GM18498 (cell line): ENCODE data around the gene LRRC56.
"Not testable (repeated sequence)": the region's sequence is repeated elsewhere in the genome, so short reads cannot be mapped to it uniquely, and the experiment has no call there.

Experiments
- ATAC-seq: cut with Tn5 transposase; IDR thresholded peaks from one replicate; pipeline ENCODE4 v1.9.1; 2021; ENCODE audit warnings: mild to moderate bottlenecking, moderate library complexity; ENCODE audit not compliant: unreplicated experiment

Gene LRRC56

GRCh38 chr11:571802-572185 is 34.5 kb downstream of the LRRC56 start:
- no peak for ATAC-seq

- ATAC-seq: no peak
Observed at GRCh38 chr11:573146-573759, 35.9 kb downstream of the LRRC56 start.

GRCh38 chr11:574031-574570 is 36.8 kb downstream of the LRRC56 start:
- ATAC-seq: not testable (repeated sequence)

DNA sequence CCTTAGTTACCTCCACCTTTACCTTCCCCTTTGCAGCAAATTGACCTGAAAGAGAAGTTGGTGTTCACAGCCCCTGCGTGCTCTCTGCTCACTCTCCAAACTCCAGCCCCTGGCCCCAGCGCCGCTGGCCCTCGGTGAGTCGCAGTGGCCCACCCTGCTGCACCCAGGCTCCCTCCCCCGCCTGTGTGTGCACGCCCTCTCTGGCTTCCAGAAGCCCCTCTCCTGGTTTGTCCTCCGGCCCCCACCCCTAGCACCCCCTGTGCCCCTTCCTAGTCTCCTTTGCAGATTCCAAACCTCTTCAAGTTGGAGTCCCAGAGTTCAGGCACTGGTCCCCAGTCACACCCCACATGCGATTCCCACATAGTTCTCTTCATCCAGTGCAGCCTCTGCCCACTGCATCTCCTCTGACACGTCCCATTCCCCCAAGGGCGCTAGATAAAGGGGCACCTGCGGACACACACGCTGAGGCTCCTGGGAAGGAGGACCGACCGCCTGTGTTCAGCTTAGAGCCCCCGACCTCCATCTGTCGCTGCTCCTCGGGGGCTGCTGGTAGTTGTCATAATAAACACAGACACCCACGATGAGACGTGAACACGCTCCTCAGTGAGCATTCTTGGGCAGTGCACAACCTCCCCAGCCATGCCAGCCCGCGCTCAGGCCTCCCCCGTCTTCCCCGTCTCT is 37.4 kb downstream of the LRRC56 start:
- ATAC-seq: no peak

DNA sequence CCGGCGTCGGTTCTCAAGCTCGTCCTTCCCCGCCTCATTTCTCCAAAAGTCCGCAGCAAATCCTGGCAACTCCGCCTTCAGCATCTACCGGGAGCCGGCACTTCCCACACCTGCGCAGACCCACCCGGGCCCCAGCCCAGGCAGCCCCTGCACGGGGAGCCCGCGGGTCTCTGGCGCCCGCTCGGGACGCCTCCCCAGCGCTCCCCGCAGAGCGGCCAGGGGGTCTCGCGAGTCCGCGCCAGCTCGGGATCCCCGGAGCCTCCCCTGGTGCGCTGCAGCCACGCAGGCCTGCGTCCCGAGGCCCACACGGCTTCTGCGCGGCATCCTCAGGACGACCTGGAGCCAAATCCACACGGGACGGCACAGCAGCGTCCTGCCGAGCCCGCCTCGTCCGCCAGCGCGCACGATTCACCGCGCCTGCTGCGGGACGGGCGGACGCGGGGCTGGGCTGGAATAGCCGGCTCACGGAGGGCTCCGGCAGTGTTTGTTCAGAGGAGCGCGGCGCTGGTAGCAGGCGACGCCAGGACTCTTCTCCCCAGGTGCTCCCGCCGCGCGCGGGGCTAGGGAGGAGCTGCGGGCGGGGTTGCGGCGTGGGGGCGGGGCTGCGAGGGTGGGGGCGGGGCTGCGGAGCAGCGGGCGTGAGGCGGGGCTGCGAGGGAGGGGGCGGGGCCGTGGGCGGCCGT is 38.1 kb downstream of the LRRC56 start:
- ATAC-seq: peak; percentile 40

DNA sequence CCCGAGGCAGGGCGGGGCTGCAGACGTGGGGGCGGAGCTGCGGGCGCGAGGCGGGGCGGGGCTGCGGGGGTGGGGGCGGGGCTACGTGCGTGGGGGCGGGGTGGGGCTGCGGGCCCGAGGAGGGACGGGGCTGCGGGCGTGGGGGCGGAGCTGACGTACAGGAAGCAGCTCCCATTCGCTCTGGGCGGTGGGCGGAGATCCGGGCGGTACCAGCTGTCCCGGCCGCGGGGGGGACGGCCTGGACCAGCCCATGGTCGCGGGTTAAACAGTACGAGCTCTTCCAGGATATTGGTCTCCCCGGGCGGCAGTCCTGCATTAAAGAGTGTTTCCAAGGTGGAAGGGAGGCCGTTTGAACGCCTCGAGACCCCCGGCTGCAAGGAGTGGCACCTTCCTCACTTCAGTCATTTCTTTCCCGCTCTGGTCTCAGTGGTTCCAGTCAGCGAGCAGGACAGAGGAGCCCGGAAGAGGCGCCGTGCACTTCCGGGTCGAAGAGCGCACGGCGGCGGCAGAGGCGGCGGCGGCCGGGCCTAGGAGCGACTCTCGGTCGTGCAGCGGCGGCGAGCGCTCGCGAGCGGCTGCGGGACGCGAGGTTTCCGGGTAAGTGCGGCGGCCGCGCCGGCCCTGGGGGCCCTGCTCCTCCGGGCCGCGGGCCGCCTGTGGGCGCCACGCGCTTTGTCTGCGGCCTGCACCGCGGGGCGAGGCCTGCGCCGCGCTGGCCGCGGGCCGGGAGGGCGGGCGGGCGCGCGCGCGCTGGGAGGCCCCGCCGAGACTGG is 38.9 kb downstream of the LRRC56 start, which contains the start of gene PHRF1:
Gene PHRF1 (plus strand): TSS at position 475 of the 773 bp plus-strand sequence. CDS start 5,043 bp downstream, outside the sequence.
- peak; percentile 83 for ATAC-seq

GRCh38 chr11:576811-577610 is 39.7 kb downstream of the LRRC56 start:
- no peak for ATAC-seq

DNA sequence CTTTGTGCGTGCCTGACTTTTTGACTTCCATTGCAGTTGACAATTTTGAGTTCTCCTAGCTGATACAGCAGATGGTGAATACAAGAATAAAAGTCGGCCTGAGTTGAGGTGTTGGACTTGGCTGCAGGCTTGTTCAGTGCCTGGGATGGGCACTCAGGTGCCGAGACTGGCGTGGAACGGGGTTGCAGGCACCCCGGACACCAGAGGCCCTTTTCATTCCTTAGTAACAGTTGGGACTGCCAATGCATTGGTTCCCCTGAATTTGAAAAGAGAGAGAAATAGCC is 40.2 kb downstream of the LRRC56 start:
- no peak for ATAC-seq

DNA sequence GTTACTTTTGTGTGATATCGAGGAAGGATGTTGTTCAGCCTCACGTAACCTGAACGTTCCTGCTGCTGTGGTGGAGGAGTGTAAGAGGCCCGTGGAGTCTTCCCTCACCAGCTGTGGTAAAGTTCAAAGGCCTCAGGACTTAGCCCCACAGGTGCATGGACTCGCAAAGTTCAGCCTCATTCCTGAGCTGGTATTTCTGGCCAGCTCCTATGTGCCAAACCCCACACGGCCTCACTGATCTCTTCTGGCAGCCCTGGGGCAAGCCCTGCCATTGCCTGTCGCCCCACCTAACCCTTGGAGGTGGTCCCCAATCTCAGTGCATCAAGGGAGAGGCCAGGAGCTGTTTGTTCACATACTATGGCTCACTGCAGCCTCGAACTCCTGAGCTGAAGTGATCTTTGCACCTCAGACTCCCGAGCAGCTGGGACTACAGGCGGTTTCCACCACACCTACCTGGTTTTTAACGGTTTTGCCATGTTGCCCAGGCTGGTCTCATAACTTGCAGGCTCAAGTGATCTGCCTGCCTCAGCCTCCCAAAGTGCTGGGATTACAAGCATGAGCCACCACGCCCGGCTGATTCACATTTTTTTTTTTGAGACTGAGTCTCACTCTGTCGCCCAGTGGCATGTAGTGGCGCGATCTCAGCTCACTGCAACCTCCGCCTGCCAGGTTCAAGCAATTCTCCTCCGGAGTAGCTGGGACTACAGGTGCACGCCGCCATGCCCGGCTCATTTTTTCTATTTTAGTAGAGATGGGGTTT is 41.1 kb downstream of the LRRC56 start:
- no peak for ATAC-seq

- ATAC-seq: no peak
Observed at GRCh38 chr11:579830-580601, 42.7 kb downstream of the LRRC56 start.

DNA sequence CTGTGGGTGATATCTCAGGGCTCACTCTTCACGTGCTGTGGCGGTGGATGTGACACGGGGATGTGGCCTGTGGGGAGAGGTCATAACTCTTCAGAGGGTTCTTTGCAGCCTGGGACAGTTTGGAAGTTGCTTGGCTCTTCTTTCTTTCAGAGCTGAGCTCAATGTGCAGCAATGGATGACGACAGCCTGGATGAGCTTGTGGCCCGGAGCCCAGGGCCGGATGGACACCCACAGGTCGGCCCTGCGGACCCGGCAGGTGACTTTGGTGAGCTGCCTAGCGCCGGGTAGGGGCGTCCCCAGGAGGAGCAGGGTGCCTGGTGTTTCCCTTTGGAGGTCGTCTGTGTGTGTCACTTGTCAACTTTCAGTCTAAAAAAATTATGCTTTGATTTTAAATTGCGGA is 44.0 kb downstream of the LRRC56 start:
- no peak for ATAC-seq

- ATAC-seq: no peak
Observed at GRCh38 chr11:581752-582151, 44.4 kb downstream of the LRRC56 start.

- ATAC-seq: no peak
Observed at GRCh38 chr11:584287-584686, 47.0 kb downstream of the LRRC56 start.

DNA sequence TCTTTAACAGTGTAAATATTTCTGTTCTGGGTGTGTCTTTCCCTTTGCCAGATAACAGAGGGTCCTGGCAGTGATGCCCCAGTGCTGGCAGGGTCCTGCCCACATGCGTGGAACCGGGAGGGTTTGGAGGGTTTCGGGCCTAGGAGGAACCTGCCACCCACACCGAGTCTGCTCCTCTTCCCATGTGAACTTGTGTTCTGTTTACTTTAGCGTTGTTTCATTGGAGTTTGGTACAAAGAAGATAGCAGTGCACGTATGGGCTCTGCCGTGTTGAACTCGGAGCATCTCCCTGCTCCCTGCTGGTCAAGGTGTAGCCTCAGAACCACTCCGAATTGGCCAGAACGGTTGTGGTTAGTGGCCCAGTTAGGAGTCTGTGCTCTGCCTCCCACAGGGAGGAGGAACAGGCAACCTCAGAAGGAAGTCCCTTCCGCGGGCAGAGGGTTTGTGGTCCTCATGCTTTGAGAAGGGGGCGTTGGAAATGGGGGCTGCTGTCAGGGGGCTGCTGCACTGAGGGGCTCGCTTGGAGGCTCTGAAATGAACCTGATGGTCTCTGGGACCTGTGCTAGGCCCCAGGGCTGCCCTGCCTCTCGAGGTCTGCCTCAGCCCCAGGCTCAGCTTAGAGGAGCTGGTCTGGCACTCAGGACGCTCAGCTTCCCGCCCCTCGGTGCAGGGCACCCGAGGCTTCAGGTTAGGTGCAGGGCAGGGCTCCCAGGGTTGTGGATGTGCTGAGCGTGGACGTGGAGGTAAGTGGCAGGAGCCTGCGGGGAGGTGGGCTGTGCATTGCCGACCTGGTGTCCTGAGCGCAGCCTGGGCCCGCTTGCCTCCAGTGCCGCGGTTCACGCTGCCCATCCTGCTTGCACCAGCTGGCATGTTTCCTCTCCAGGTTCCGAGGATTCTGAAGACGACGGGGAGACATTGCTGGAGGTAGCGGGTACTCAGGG is 49.3 kb downstream of the LRRC56 start:
- no peak for ATAC-seq

DNA sequence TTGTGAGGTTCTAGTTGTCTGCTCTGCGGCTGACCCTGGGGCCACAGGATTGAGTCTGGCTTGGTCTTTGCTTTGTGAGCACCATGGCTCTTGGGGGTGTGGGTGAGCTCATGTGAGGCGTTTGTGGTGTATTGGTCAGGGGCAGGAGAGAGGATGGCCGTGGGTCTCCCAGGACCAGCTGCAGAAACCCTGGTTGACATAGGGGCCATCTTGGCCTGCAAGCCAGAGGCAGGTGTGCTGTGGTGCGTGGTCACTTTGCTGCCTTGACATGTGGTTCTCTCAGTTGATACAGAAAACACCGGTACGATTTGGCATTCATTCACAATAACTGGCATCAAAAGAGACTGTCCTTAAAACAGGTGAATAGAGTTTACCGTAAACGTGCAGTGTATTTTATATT is 50.2 kb downstream of the LRRC56 start:
- ATAC-seq: no peak

DNA sequence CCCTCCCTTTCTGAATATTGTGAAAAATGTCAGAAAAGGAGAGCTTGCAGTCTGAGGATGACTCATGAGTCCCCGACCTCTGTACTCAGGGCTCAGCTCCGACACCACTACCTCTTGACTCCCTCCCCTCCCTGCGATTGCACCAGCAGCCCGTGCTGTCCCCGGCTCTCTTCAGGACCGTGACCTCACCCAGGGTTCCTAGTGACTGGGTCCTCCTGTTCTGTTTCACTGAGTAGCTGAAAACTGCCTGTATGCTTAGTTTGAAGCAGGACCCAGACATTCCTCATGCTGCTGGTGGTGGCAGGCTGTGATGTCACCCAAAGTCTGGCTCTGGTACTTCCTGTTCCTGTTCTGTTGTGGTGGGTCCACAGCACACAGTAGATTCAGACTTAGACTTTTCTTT is 50.7 kb downstream of the LRRC56 start:
- no peak for ATAC-seq

DNA sequence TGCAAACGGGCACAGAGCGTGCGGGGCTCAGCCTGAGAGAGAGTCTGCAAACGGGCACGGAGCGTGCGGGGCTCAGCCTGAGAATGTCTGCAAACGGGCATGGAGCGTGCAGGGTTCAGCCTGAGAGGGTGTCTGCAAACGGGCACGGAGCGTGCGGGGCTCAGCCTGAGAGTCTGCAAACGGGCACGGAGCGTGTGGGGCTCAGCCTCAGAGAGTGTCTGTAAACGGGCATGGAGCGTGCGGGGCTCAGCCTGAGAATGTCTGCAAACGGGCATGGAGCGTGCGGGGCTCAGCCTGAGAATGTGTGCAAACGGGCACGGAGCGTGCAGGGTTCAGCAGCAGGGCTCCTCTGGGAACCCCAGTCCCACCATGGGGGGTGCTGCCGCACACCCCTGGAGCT is 52.5 kb downstream of the LRRC56 start:
- ATAC-seq: no peak

GRCh38 chr11:590997-591396 is 53.7 kb downstream of the LRRC56 start:
- no peak for ATAC-seq
